Adipose tissue (tissue), 3 donors: ENCODE data around the gene NUP93. TPM values are rescaled to one million over a fixed set of nuclear protein-coding genes. Genes with fewer than 3 reads are reported as not detected.
"Not testable (repeated sequence)": the region's sequence is repeated elsewhere in the genome, so short reads cannot be mapped to it uniquely, and the experiment has no call there.

ENCODE experiments used
- H3K27ac ChIP-seq: one replicate; pipeline ENCODE4 v1.5.1; 2013; ENCODE audit warnings: low read depth, low read length
- WGBS, 3 donors: extraction: QIAGEN DNeasy Blood & Tissue Kit; methylation state at CpG; one replicate each; pipeline ENCODE4 v1.1.7; 2013; 5-methylcytosine and 5-hydroxymethylcytosine counted together
- polyA plus RNA-seq, 3 donors: library from polyadenylated mRNA; stranded (reverse); fragments of 200-250 nt; gene quantifications; one replicate each; pipeline ENCODE4 v1.2.3, GENCODE V29; 2013
- donor health status: healthy with polysubstance abuse.
- donor health status: Bipolar disorder and iron deficiency.
- donor health status: healthy.

The NUP93 gene
- polyA plus RNA-seq, 3 donors: 10.1 to 32.1 (median 19.8) TPM

- H3K27ac ChIP-seq: no peak overlapping the region
- WGBS, 3 donors: 79 to 86% (median 82%) methylated on average over 24 of the region's 24 CpGs
Observed at GRCh38 chr16:56869513-56870275, 139.8 kb downstream of the NUP93 start.

GRCh38 chr16:56870276-56870888 is 140.5 kb downstream of the NUP93 start:
- WGBS, 3 donors: 96 to 98% (median 97%) methylated on average over 13 to 14 of the region's 14 CpGs
- no peak overlapping the region for H3K27ac ChIP-seq

DNA sequence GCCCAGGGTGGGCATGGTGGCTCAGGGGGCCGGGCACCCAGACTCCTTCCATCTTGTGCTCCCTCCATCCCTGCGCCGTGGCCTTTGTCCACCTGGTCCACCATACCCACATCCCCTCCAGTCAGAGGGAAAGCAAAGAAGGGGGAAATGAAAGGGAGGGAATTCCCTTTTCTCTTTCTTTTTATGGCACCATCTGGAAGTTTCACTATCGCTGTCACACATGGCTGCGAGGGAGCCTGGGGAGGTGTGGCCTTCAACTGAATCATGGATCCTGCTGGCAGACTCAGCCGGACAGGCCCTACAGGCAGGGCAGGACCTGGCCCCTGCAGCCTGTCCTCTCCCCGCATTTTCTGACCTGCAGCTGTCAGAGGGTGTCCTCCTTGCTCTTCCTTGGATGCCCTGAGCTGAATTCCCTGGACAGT is 141.3 kb downstream of the NUP93 start:
- WGBS, 3 donors: 60 to 74% (median 67%) methylated on average over 7 of the region's 7 CpGs
- H3K27ac ChIP-seq: no peak overlapping the region

GRCh38 chr16:56872863-56873391 is 143.0 kb downstream of the NUP93 start:
- WGBS, 3 donors: 82 to 97% (median 89%) methylated on average over 10 of the region's 10 CpGs
- H3K27ac ChIP-seq: no peak overlapping the region

GRCh38 chr16:56874800-56875199 is 144.9 kb downstream of the NUP93 start:
- 58 to 79% (median 77%) methylated on average over 11 of the region's 11 CpGs for WGBS, 3 donors
- H3K27ac ChIP-seq: no peak overlapping the region

DNA sequence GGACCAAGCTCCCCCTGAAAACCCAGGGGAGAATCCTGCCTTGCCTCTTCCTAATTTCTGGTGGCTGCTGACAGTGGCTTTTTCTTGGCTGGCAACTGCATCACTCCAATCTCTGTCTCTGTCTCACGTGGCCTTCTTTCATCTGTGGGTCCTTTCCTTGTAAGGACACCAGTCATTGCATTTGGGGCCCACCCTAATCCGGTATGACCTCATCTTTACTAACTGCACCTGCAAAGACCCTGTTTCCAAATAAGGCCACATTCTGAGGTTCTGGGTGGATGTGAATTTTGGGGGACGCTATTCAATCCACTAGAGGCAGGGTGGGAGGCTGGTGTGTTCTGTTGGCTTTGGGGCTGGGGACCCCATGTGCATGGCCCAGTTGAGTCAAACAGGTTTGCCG is 146.1 kb downstream of the NUP93 start:
- WGBS, 3 donors: 84 to 91% (median 89%) methylated on average over 4 of the region's 4 CpGs

DNA sequence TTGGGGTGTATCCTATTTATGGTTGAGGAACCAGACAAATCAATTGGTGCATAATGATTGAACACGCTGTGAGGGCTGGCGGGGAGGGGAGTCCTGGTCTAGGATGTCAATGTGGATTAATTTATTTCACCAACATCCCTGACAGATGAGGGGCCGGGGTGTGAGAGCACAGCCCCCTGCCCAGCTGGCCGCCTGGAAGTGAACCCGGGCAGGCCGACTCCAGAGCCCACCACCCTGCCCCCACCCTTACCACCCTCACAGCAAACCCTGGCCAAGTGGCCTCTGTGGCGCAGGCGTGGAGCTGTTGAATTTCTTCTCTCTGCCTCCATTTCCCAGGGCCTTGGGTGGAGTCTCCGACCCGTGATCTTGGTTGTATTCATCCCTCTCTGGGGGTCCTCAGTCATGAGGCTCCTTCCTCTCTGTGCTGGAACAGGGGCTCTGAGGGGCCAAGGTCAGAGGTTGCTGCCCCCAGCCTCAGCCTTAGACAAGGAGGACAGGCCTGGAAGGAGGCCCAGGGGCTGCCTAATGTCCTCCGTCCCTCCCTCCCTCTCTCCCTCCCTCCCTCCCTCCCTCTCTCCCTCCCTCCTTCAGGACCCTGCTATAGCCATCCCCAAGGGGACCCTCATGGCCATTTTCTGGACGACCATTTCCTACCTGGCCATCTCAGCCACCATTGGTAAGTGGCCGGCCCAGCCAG is 147.7 kb downstream of the NUP93 start:
- 86 to 94% (median 89%) methylated on average over 12 to 13 of the region's 13 CpGs for WGBS, 3 donors
- no peak overlapping the region for H3K27ac ChIP-seq

More for the DNA sequence above, 146.1 kb downstream of the NUP93 start:
- H3K27ac ChIP-seq: no peak overlapping the region

- no peak overlapping the region for H3K27ac ChIP-seq
- 80 to 92% (median 90%) methylated on average over 8 of the region's 8 CpGs for WGBS, 3 donors
Observed at GRCh38 chr16:56878282-56878854, 148.4 kb downstream of the NUP93 start.

GRCh38 chr16:56879276-56879675 is 149.3 kb downstream of the NUP93 start:
- no peak overlapping the region for H3K27ac ChIP-seq
- 86 to 90% (median 87%) methylated on average over 9 of the region's 9 CpGs for WGBS, 3 donors

- 85 to 96% (median 91%) methylated on average over 12 of the region's 12 CpGs for WGBS, 3 donors
Observed at GRCh38 chr16:56880176-56880575, 150.2 kb downstream of the NUP93 start.

DNA sequence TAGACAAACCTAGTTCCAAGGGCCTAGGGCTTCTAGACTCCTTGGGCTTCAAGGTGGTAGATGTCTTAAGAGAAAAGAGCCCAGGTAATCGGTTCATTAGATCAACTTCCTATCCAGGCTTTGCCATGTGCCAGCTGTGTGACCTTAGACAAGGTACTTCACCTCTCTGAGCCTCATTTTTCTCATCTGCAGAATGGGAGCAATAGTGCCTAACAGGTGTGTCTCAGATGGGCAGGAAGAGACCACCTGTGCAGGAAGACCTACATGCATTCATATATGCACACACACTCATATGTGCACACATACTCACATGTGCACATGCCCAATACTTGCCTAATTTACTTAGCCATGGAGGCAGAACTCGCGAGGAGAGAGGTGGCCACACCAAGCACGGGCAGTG is 150.8 kb downstream of the NUP93 start:
- WGBS, 3 donors: 89 to 93% (median 91%) methylated on average over 4 of the region's 4 CpGs
- no peak overlapping the region for H3K27ac ChIP-seq

More at GRCh38 chr16:56880176-56880575, 150.2 kb downstream of the NUP93 start:
- H3K27ac ChIP-seq: no peak overlapping the region

DNA sequence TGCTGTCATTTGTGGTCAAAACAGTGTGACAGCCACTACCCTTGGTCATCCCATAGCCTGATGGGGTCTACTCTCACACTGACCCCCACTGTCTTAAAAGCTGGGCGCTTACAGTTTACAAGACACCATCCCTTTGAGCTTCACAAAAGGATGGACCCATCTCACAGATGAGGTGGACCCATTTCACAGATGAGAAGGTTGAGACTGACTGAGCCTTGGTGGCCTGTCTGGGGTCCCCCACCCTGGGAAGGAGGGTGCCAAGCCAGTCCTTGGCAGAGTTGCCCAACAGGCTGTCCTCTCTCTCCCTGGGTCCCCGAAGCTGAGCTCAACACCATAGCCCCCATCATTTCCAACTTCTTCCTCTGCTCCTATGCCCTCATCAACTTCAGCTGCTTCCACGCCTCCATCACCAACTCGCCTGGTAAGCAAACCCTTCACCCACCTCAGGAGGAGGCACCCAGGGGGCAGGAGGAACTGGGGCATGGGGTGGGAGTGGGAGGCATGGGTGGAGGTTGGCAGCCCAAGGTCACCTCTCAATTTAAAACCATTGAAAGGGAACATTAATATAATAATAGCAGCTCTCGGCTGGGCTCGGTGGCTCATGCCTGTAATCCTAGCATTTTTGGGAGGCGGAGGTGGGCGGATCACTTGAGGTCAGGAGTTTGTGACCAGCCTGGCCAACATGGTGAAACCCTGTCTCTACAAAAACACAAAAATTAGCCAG is 152.3 kb downstream of the NUP93 start:
- WGBS, 3 donors: 79 to 87% (median 85%) methylated on average over 8 of the region's 8 CpGs
- H3K27ac ChIP-seq: no peak overlapping the region

GRCh38 chr16:56883586-56883985 is 153.7 kb downstream of the NUP93 start:
- WGBS, 3 donors: 82 to 90% (median 86%) methylated on average over 2 of the region's 2 CpGs
- no peak overlapping the region for H3K27ac ChIP-seq

GRCh38 chr16:56884026-56884582 is 154.2 kb downstream of the NUP93 start:
- no peak overlapping the region for H3K27ac ChIP-seq
- 94 to 97% (median 95%) methylated on average over 13 to 14 of the region's 14 CpGs for WGBS, 3 donors

DNA sequence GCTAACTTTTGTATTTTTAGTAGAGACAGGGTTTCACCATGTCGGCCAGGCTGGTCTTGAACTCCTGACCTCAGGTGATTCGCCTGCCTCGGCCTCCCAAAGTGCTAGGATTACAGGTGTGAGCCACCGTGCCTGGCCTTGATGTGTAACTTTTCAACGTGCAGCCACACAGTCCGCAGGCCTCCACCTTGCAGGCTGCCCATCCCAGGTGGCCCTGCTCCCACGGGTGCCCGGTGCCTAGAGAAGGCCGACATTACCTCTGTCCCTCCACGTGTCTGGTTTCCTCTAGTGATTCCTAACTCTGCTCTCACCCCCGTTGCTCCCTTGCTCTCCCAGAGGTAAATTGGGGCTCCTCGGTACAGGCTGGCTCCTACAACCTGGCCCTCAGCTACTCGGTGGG is 155.0 kb downstream of the NUP93 start:
- WGBS, 3 donors: 61 to 93% (median 86%) methylated on average over 13 of the region's 13 CpGs
- not testable (repeated sequence) for H3K27ac ChIP-seq

- WGBS, 3 donors: 71 to 84% (median 84%) methylated on average over 9 of the region's 9 CpGs
Observed at GRCh38 chr16:56885446-56886162, 155.7 kb downstream of the NUP93 start.

GRCh38 chr16:56886296-56886695 is 156.4 kb downstream of the NUP93 start:
- 87 to 93% (median 87%) methylated on average over 10 to 12 of the region's 12 CpGs for WGBS, 3 donors
- no peak overlapping the region for H3K27ac ChIP-seq

More at GRCh38 chr16:56885446-56886162, 155.7 kb downstream of the NUP93 start:
- no peak overlapping the region for H3K27ac ChIP-seq
